GM04503 (cell line): ENCODE data around the gene STOML2.
"Not testable (repeated sequence)": the region's sequence is repeated elsewhere in the genome, so short reads cannot be mapped to it uniquely, and the experiment has no call there.

Experiments used
- DNase-seq: peaks from one replicate; pipeline ENCODE4 v3.0.0-alpha.2; 2012; ENCODE audit warnings: low read depth

STOML2 gene

DNA sequence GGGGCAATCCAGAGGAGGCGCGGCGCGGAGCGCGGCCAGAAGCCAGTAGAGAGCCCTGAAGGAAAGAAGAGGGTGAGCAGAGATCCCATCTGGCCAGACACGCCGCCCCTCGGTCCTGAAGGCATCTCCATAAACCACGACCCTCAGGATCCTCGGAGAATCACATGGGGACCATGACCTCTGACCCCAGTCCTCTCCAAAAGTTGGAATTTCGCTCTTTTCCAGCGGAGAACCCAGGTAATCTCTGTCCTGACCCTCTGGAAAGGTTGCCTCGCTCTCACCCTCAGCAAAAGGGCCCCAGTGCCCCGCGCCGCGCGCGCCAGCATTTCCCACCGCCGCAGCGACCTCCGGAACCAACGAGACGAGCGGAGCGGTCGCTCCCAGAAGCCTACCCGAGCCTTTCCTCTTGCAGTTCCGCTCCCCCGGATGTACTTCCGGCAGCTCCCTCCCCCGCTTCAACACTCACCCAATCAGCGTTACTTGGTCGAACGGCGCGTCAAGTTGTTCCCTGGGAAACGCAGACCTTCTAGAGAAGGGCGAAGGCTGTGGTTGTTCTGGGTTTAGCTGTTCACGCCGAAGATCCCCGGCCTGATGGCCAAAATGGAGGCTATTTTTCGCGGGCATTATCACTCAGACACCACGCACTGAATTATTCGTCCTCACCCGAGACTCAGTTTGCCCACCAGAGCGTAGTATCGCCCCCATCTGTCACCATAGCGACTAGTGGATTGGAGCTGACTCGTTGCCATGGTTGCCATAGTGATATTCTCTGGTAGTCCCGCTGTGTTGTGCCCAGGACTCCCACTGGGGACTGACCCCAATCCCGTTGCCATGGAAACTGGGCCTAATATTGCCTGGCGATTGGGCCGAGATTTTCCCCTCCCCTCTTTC lies at the start of gene STOML2:
STOML2 (minus strand) TSS at position 363 of the 891 bp plus-strand sequence; CDS start at position 326, 37 bp downstream.
- peak; percentile 86 for DNase-seq

DNA sequence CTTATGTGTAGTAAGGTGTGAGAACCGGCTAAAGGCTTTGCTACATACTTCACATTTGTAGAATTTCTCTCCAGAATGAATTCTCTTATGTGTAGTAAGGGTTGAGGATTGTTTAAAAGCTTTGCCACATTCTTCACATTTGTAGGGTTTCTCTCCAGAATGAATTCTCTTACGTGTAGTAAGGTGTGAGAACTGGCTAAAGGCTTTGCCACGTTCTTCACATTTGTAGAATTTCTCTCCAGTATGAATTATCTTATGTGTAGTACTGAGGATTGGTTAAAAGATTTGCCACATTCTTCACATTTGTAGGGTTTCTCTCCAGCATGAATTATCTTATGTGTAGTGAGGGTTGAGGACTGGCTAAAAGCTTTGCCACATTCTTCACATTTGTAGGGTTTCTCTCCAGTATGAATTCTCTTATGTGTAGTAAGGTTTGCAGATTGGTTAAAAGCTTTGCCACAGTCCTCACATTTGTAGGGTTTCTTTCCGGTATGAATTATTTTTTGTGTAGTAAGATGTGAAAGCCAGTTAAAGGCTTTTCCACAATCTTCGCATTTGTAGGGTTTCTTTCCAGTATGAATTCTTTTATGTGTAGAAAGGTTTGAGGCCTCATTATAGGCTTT lies 45.1 kb upstream of the STOML2 start:
- not testable (repeated sequence) for DNase-seq

- DNase-seq: no peak
These were observed 39.1 kb upstream of the STOML2 start for GRCh38 chr9:35142037-35142436.

DNA sequence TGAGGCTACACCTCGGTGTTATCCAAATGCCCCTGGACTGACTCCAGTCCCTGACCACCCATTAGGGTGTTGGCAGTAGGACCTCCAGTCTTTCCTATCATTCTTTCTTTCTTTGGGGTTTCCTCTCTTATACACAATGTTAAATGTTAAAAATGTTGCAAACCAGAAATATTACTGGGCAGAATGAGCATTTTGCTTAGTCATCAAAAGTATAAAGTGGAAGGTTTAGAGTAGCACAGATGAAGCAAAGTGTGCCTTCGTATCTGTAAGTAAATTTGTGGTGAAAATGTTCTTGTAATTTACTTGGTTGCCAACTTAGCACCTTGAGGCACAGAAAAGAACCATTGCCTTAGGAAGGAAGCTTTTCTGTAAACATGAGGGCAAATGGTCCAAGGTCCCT lies 37.2 kb upstream of the STOML2 start:
- no peak for DNase-seq

GRCh38 chr9:35136866-35137265 lies 33.9 kb upstream of the STOML2 start:
- no peak for DNase-seq

GRCh38 chr9:35135988-35136387 lies 33.1 kb upstream of the STOML2 start:
- DNase-seq: no peak

GRCh38 chr9:35134920-35135319 lies 32.0 kb upstream of the STOML2 start:
- no peak for DNase-seq

DNA sequence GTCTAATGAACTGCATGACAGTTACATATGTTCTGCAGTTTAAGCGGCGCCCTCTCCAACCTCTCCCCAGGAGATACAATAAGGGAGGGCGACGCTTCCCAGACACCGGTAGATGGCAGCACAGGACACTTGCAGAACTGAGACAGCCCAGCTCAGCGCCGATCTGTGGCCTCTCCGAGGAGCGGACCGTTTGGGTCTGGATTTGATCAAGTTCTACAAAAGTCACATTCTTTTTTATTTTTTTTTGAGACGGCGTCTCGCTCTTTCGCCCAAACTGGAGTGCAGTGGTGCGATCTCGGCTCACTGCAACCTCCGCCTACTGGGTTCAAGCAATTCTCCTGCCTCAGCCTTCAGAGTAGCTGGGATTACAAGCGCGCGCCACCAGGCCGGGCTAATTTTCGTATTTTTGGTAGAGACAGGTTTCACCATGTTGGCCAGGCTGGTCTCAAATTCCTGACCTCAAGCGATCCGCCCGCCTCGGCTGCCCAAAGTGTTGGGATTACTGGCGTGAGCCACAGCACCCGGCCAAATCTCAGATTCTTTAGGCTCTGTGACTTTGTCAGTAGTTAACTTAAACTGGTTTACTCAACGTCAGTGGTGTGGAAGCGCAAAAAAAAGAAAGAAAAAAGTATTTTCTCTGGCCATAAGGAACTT lies 14.1 kb upstream of the STOML2 start:
- peak; percentile 69 for DNase-seq

DNA sequence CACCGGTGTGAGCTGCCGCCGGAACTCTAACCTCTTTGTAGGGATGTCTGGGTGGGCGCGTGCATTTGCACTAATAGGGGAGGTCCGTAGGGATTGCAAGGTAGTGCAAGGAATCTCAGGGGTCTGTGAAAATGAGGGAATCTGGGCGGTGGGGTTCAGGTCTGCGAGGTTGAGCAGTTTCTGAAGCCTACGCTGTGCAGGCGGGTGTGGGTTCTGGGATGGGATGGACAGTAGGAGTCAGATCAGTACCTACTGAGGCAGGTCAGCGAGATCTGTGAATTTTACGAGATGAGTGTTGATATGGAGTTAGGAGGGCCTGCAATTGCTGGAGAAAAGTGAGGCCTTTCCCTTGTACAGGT lies 13.6 kb upstream of the STOML2 start:
- no peak for DNase-seq

- peak; percentile 84 for DNase-seq
These were observed 13.0 kb upstream of the STOML2 start, which contains the start of gene ATOSB for GRCh38 chr9:35115680-35116538. ATOSB (minus strand) TSS chr9:35115862; CDS start chr9:35108274, 7,588 bp downstream.

DNA sequence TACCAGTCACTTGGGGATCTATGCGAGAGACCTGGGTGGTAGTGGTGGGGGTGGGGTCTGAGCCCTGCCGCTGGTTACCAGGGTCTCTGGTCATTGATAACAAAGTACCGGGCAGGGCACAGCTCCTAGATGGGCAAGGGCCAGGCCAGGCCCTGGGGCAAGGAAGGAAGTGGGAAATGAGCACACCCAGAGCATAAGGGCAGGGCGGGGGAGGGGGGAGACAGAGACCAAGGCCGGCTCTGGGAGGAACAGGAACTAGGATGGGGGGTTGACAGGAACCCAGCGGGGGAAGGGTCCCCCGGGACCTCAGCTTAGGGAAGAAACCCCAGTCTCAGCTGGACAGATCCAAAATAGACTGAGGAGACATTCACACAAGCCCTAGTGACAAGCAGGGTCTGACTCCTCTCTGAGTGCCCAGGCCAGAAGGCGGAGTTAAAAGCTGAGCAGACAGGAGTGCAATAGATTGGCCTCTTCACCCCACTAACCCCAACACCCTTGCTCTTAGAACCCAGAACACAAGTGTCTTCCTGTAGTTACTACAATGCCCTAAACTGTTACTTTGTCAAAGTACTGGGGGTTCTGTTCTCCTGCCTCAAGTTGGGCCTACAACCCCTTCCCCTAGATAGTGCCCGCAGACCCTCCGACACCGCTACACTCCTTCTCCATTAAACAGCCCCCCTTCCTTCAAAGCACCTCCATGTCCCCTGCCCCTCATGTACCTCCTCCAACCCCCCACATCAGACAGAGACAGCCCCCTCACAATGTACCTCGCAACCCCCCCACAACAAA lies 12.1 kb upstream of the STOML2 start:
- DNase-seq: no peak

GRCh38 chr9:35114113-35114839 lies 11.3 kb upstream of the STOML2 start:
- peak; percentile 94 for DNase-seq

DNA sequence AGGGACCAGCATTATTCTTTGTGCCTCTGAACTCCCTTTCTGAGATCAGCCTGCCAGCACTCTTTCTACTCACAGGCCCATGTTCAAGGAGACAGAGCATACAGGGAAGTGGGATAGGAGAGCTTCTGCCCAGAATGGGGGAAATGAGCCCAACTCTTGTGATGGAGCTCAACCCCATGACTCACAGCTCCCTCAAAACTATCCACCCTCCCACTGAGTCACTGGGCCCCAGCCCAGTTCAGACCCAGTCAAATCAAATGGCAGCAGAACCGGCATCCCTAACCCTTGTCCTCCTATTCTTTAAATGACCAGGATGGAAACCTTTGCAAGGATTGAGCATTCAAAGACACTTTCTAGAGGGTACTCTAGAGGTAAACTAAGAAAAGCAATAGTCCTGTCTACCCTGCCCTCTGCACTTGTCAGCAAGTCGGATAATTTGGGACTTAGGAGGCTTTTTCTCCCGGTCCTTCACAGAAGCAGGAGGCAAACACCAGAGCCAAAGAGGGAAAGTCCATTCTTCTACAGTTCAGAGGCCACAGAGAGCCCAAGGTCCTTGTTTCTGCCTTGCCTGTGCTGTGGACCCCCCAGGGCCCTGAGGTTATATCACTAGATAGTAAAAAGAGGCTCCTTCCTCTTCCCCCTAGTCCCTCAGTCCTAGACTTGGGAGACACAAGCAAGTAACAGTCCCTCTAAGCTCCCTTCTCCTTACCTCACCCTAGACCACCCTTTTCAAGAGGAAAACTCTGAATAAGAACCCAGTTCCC lies 9.5 kb upstream of the STOML2 start:
- no peak for DNase-seq

GRCh38 chr9:35111001-35111933 lies 8.3 kb upstream of the STOML2 start:
- peak; percentile 89 for DNase-seq

- DNase-seq: no peak
These were observed 7.4 kb upstream of the STOML2 start for GRCh38 chr9:35110327-35110761.

GRCh38 chr9:35108946-35109575 lies 6.1 kb upstream of the STOML2 start:
- DNase-seq: no peak

GRCh38 chr9:35108461-35108860 lies 5.5 kb upstream of the STOML2 start:
- DNase-seq: no peak
